Measurements from ENCODE around the gene DNER.
"Not testable (repeated sequence)": the region's sequence is repeated elsewhere in the genome, so short reads cannot be mapped to it uniquely, and the experiment has no call there.

DNER gene

GRCh38 chr2:229749779-229750178 is 35.4 kb upstream of the DNER start:
- Histone ChIP-seq H3K27ac (no peak overlapping the region), H3K36me3 (ENCODE audit: insufficient read depth) (no peaks in the 10 kb centered on the region), H3K27me3 (ENCODE audit: insufficient read depth, low read depth) (no peaks in the 10 kb centered on the region), H4K20me1 (ENCODE audit: insufficient read depth) (no peaks in the 10 kb centered on the region), H3K4me1 (ENCODE audit: low read depth, poor library complexity, severe bottlenecking) (no peaks in the 10 kb centered on the region), H3K4me3 (IDR thresholded peaks at IDR 0.05; ENCODE audit: insufficient read depth, low read depth, low read length) (no peak overlapping the region), H3K79me2 (ENCODE audit: insufficient read depth, low read depth) (no peaks in the 10 kb centered on the region), H3K9ac (no peak overlapping the region), H2AFZ (ENCODE audit: low read depth) (no peak overlapping the region), H3K4me2 (no peak overlapping the region)
- no peak for TF ChIP-seq CTCF (conservative IDR thresholded peaks at IDR 0.05; ENCODE audit: low read depth, low read length)

- Histone ChIP-seq H3K36me3 (ENCODE audit: insufficient read depth) (no peaks in the 10 kb centered on the region), H3K9ac (no peak overlapping the region), H3K4me3 (IDR thresholded peaks at IDR 0.05; ENCODE audit: insufficient read depth, low read depth, low read length) (no peak overlapping the region), H3K4me2 (no peak overlapping the region), H3K27me3 (ENCODE audit: insufficient read depth, low read depth) (no peaks in the 10 kb centered on the region), H3K4me1 (ENCODE audit: low read depth, poor library complexity, severe bottlenecking) (no peaks in the 10 kb centered on the region), H4K20me1 (ENCODE audit: insufficient read depth) (no peaks in the 10 kb centered on the region), H3K27ac (no peak overlapping the region), H2AFZ (ENCODE audit: low read depth) (no peak overlapping the region), H3K79me2 (ENCODE audit: insufficient read depth, low read depth) (no peaks in the 10 kb centered on the region)
- TF ChIP-seq CTCF (conservative IDR thresholded peaks at IDR 0.05; ENCODE audit: low read depth, low read length), result no peak
Measured at GRCh38 chr2:229748950-229749349, 34.6 kb upstream of the DNER start.

DNA sequence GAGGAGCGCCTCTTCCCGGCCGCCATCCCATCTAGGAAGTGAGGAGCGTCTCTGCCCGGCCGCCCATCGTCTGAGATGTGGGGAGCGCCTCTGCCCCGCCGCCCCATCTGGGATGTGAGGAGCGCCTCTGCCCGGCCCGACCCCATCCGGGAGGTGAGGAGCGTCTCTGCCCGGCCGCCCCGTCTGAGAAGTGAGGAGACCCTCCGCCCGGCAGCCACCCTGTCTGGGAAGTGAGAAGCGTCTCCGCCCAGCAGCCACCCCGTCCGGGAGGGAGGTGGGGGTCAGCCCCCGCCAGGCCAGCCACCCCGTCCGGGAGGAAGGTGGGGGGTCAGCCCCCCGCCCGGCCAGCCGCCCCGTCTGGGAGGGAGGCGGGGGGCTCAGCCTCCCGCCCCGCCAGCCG is 28.3 kb upstream of the DNER start:
- H3K9ac ChIP-seq; H2AFZ ChIP-seq (ENCODE audit: low read depth); H3K36me3 ChIP-seq (ENCODE audit: insufficient read depth); H3K27ac ChIP-seq; H3K4me3 ChIP-seq (IDR thresholded peaks at IDR 0.05; ENCODE audit: insufficient read depth, low read depth, low read length); H3K27me3 ChIP-seq (ENCODE audit: insufficient read depth, low read depth); H3K79me2 ChIP-seq (ENCODE audit: insufficient read depth, low read depth); H4K20me1 ChIP-seq (ENCODE audit: insufficient read depth); H3K4me1 ChIP-seq (ENCODE audit: low read depth, poor library complexity, severe bottlenecking); H3K4me2 ChIP-seq: not testable (repeated sequence)

- Histone ChIP-seq H3K27me3 (ENCODE audit: insufficient read depth, low read depth) (no peaks in the 10 kb centered on the region), H3K27ac (no peak overlapping the region), H3K4me3 (IDR thresholded peaks at IDR 0.05; ENCODE audit: insufficient read depth, low read depth, low read length) (no peak overlapping the region), H3K9ac (no peak overlapping the region), H3K4me1 (ENCODE audit: low read depth, poor library complexity, severe bottlenecking) (no peaks in the 10 kb centered on the region), H2AFZ (ENCODE audit: low read depth) (no peak overlapping the region), H4K20me1 (ENCODE audit: insufficient read depth) (no peaks in the 10 kb centered on the region), H3K36me3 (ENCODE audit: insufficient read depth) (no peaks in the 10 kb centered on the region), H3K79me2 (ENCODE audit: insufficient read depth, low read depth) (no peaks in the 10 kb centered on the region), H3K4me2 (no peak overlapping the region)
- no peak for TF ChIP-seq CTCF (conservative IDR thresholded peaks at IDR 0.05; ENCODE audit: low read depth, low read length)
Measured at GRCh38 chr2:229740279-229740678, 25.9 kb upstream of the DNER start.

DNA sequence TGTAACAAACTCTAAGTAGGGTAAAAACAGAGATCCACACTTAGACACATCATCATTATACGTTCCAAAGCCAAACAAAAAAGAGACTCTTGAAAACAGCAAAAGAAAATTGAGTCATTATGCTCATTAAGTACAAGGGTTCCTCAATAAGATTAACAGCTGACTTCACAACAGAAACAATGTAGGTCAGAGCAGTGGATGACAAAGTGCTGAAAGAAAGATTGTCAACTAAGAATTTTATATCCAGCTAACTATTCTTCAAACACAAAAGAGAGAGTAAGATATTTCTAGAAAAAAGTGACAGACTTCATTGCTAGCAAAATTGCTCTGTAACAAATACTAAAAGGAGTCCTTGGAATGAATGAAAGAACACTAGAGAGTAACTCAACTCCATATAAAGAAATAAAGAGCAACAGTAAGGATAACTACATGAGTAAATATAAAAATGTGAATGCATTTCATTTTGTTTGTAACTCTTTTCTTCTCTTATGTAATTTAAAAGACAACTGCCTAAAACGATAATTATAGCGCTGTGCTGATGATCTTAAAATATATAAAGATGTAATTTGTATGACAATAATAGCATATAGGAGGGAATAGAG is 23.8 kb upstream of the DNER start:
- Histone ChIP-seq H3K9ac (no peak overlapping the region), H2AFZ (ENCODE audit: low read depth) (no peak overlapping the region), H3K4me2 (no peak overlapping the region), H3K27me3 (ENCODE audit: insufficient read depth, low read depth) (no peaks in the 10 kb centered on the region), H3K79me2 (ENCODE audit: insufficient read depth, low read depth) (no peaks in the 10 kb centered on the region), H3K27ac (no peak overlapping the region), H3K4me3 (IDR thresholded peaks at IDR 0.05; ENCODE audit: insufficient read depth, low read depth, low read length) (no peak overlapping the region), H3K4me1 (ENCODE audit: low read depth, poor library complexity, severe bottlenecking) (no peaks in the 10 kb centered on the region), H4K20me1 (ENCODE audit: insufficient read depth) (no peaks in the 10 kb centered on the region), H3K36me3 (ENCODE audit: insufficient read depth) (no peaks in the 10 kb centered on the region)
- TF ChIP-seq CTCF (conservative IDR thresholded peaks at IDR 0.05; ENCODE audit: low read depth, low read length), result no peak
